Left renal cortex interstitium (tissue), 4 donors: ENCODE data around the gene TEX22. TPM values are rescaled to one million over a fixed set of nuclear protein-coding genes. Genes with fewer than 3 reads are reported as not detected.

Experiments
- DNase-seq, 4 donors: peaks; one replicate each; pipeline ENCODE4 v3.0.0-alpha.2; 2013; ENCODE audit warnings: low read depth in 4 of 4, low spot score in 2 of 4, missing footprints in 1 of 4
- polyA plus RNA-seq, 4 donors: library from polyadenylated mRNA; unstranded; fragments of 120-200 nt; gene quantifications; one replicate each; pipeline ENCODE4 v1.2.1, GENCODE V29; 2013; ENCODE audit not compliant: insufficient read length in 4 of 4

Gene TEX22
- polyA plus RNA-seq, 4 donors = 1.0 to 4.4 (median 2.4) TPM

DNA sequence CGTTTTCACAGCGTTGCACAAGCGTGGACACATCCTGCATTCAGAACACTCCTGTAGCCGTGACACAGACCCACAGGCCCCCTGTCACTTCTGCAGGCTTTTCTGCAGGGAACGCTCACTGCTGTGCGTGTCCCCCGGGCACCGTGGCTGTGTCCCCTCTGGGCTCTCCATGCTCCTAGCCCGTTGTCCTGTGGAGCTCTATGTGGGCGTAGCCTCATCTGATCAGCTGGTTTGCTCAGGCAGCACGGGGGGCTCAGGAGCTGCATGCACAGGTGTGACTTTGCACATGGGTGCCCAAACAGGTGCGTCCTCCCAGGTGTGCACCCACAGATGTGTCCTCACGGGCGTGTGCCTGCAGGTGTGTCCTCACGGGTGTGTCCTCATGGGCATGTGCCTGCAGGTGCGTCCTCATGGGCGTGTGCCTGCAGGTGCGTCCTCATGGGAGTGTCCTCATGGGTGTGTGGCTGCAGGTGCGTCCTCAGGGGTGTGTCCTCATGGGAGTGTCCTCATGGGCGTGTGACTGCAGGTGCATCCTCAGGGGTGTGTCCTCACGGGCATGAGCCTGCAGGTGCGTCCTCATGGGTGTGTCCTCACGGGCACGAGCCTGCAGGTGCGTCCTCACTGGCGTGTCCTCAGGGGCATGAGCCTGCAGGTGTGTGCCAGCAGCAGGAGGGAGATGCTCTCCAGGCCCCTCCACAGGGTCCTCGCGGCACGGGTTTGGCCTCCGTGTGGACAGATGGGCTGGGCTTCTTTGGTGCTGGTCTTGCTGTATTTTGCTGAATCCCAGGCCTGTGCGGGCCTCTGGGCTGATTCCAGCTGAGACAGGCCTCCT, 38.8 kb downstream of the TEX22 start:
- DNase-seq = no peak

DNA sequence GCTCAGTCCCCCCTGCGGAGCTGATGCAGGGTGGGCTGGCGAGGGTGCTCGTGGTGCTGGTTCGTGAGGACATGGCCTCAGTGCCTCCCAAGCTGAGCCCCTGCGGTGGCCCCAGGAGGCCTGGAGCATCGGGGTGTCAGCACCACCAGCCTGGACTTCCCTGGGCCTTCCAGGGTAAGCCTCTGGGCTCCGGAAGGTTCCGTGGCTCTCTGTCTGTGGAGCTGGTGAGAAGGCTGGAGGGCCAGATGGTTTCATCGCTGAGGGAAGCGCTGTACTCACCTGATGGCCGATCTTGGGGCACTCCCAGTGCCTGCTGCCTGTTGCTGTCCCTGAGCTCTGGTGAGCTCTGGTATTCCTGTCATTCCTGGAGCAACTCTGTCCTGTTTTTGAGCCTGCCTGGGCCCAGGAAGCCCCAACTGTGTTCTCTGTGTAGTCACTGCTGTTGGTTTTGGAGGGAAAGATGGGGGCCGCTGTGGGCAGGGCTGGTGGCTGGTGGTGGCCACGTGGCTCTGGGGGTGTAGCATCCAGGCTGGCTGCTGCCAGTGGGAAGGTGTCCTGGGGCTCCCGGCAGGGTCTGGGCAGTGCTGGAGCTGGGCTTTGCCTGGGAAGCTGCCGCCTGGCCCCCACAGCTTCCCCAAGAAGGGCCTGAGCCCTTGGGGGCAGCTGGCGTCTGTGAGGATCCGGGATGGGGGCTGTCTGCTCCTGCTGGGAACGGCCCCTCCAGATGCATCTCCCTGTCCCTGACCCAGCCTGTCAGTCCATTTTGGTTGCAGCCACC, 39.6 kb downstream of the TEX22 start:
- no peak for DNase-seq

DNA sequence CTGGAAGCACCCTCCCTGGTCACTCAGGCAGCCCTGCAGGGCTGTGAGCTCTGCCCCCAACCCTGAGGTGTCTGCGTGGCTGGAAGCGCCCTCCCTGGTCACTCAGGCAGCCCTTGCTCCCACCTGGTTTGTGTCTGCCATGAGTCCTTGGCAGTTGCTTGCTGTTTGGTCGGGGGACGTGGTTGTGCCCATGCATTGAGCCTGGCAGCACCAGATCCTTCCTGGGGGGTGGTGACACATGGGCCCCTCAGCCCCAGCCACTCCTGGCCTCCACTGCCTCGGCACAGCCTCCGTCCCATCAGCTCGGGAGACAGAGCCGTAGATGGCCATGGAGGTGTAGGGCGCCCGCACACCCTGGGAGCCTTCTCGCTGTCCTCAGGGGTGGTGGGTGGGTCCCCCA, 40.8 kb downstream of the TEX22 start:
- DNase-seq = no peak

DNA sequence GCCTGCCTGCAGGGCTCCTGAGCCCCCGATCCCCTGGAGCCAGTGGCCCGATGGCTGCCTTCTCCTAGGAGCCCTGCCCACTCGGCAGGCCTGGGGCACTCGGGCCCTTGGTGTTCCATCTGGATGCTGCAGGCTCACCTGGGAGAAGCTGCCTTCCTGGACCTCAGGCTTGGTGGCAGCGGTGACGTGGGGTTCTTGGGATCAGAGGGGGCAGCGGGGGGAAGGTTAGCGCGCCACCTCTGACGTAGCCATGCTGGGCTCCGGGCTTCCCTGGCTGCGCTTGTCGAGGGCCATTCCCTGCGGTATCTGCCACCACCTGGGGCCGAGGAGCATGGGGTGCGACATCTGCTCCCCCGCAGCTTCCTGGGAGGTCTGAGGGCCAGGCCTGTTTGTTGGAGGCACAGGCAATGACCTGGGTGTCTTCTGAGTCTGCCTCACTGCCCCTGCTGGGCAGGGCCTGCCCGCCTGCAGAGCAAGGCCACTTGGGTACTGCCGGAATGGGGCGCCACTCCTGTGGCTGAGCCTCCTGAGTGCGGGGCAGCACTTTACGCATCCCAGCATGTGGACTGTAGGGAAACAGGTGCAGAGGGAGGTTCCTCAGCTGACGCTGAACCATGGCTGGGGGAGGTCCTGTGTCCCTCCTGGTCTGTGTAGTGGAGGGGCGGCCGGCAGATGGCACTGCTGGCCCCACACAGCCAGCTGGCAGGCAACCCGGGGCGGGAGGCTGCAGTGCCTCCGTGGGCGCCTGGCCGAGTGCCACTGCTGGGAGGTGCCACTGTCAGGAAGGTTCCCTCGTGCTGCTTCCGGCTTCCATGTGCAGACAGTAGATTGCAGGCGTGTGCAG, 41.6 kb downstream of the TEX22 start:
- DNase-seq = no peak

DNA sequence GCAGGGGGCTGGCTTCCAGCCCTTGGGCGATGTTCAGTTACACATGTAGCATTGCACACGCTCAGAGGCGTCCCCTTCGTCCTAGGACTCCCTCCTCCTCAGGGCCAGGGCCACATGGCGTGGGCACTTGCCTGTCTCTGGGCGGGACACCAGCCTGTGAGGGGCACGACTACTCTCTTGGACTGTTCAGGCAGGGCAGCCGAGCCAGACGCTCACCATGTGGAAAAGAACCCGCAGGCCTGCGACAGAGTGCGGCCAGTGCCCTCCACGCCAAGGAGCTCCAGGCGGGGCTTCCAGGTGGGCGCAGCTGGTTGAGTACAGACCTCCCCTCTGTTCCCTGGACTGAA, 42.2 kb downstream of the TEX22 start:
- DNase-seq = no peak

DNA sequence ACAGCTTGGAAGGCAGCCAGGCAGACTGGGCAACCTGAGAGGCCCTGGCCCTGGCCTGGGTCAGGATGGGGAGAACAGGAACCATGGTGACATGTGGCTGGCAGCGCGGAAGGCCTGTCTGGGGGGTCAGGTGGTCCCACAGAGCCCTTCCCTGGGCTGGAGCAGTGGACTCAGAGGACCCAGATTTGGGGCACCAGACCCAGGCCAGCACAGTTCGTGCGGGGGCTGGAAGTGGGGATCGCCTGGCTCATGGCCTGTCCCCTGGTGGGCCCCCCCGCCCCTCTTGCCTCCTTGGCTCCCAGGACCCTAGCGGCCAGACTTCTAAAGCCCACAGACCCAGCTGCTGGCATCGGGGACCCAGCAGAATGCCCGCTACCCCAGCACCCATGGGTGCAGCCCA, 42.7 kb downstream of the TEX22 start:
- no peak for DNase-seq

DNA sequence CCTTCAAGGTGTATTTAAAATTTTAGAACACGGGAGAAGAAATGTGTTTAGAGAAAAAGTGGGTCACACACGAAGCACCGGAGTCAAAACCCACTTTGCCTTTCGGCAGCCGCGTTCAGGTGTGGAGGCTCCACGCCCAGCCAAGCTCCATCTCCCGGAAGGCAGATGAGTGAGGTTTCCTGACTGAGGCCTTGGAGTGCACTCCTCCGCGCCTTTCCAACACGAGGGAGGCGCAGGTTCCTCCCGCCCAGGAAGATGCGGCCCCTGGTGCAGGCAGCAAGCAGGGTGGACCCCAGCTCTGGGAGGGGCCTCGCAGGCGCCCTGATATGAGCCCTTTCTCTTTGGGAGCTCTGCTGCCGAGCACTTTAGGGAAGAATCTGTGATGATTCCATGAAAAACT, 43.8 kb downstream of the TEX22 start:
- no peak for DNase-seq

DNA sequence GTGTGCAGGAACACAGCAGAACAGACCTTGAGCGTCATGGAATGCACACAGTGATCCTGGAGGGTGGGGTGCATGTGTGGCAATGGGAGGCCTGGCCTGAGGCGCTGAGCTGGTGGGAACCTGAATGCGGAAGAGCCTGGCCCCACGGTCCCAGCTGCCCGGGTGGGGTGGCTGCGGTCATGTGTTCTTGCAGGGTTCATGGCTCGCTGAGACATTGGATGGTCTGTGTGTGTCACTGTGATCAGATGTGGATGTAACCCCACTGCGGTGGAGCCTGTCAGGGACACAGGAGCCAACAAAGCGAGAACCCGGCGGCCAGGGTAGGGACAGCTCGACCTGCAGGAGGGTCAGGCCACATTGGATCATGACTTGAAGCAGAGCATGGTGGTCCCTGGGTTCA, 44.5 kb downstream of the TEX22 start:
- DNase-seq = no peak

DNA sequence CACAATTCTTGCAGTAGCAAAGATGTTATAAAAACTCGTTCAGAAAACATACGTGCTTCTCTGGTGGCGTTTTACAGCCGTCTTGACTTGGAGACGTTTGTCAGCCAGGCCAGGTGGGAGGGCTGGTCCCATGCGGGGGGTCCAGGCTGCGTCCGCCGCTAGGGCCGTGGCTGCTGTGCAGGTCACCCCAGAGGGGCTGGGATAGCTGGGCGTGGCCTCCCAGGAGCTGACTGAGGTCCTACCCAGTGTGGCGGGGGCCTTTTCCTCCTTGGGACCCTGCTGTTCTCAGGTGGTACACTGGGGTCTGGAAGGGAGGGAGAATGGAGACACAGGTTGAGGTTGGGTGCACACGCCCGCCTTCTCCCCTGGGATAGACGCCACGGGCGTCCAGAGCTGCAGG, 46.5 kb downstream of the TEX22 start:
- DNase-seq = no peak

DNA sequence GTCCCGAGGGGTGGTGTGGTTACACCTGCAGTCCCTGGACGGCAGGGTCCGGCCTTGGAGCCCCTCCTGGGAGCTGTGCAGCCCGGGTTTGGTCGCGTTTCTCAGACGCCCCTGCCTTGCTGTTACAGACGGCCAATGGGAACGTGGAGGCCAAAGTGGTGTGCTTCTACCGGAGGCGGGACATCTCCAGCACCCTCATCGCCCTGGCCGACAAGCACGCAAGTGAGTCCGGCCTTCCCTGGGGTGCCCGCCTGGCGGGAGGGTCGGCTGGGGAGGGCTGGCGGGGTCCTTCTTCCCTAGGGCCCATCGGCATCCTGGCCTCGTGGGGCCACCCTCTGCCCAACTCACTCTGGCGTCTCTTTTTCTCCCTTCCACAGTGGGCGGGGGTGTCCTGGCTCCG, 47.0 kb downstream of the TEX22 start:
- no peak for DNase-seq

DNA sequence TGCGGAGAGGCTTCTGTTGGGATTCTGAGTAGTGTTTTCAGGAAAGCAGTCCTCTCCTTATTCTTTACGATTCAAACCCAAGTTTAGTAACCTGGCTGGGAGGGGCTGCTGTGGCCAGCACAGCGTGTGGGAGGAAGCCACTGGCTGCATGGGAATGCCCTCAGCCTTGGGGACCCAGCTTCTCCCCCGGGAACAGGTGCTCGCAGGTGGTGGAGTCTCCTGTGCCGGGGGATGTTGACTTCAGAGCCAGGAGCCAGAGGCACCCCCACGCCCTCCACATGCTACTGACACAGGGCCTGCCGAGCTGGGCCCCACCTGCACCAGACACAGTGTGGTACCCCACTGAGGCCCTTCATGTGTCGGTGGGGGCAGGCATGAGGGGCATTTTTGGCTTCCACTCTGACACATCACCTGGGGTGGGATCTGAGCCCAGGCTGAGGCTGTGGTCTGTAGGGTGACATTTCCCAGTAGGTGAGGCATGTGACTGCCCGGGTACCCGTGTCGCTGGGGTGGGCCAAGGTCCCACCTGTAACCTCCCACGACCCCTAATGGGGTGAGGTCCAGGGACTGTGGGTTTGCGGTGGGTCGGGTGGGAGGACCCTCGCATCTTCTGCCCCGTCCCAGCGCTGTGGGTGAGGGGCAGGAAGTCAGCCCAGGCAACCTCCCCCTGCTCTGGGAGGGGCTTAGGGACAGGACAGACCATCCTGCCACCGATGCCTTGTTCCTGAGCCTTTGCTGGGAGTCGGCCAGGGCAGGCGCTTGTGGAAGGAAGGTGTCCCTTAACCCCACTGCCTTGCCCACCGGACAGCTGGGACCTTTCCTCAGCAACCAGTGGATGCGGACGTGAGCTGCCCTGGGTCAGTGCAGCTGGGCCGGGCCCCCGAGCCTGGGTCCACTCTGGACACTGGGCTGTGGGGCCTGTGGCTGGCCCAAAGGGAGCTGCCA, 47.8 kb downstream of the TEX22 start:
- DNase-seq = no peak

DNA sequence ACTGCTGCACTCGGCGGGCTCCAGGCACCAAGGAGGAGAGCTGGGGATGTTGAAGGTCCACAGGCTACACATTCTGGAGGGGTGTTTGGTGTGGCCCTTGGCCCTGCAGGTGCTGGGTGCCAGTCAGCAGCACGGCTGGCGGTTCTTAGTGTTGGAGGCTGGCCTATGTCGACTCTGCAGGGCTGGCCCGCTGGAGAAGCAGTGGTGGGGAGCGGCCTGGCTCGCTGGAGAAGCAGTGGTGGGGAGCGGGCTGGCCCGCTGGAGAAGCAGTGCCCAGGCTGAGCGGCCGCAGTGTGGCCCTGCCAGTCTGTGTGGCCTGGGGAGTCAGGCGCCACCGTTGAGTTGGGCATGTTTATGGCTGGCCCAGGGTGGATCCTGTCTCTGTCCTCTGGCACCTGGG, 48.6 kb downstream of the TEX22 start:
- no peak for DNase-seq

DNA sequence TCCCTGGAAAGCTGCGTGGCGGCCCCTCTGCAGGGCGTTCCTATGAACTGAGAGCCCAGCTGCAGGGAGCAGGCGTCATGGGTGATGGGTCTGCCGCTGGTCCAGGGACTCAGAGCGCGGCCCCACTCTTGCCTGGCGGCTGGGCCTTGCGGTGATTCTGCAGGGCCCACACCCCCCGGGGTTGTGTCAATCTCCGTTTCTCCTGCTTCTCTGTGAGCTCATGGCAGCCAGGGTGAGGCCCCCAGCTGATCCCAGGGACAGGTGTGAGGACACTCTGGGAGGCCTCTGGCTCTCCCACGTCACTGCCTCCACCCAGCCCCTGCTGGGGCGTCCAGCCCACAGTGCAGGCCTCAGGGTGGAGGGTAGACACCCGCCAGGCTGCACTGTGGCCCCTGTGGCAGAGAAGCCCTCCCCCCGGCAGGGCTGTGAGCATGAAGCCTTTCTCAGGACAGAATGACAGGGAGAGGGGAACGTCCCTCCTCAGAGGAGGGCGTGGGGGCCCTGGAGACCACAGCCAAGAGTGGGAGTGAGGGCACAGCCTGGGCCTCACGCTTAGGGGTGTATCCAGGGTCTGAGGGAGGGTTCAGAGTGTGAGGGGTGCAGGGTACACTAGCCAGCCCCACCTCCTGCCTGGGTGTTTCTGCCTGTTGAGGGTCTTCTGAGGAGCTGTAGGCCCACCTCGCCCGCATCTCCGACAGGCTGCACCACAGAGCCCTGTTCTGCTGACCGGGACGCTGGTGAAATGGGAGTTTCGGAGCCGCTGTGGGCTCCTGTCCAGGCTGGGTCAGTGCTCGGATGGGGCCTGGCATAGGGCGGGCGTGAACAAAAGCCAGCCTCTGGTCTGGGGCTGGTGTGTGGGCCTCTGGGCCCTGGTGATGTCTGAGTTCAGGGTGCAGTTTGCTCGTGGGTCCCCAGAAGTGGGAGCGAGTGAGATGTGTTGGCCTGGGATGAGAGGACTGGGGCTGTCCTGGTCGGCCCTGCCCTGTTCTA, 49.6 kb downstream of the TEX22 start:
- no peak for DNase-seq

DNA sequence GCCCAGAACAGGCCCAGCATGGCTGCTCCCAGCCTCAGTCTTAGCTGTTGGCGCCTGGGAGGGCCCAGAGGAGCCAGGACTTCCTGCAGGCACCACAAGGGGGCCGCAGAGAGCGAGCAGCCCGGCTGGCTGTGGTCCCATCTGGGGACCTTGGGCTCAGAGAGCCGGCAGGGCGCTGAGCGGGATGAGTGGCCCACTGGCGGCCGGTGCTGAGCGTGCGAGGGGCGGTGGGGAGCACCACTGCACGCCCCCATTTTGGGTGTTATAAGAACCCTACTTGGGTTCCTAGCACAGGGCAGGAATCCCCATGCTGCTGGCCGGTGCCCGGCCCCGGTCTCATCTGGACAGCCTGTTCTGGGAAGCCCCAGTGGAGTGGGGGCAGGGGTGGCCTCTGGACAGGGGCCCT, 50.4 kb downstream of the TEX22 start:
- DNase-seq = no peak

DNA sequence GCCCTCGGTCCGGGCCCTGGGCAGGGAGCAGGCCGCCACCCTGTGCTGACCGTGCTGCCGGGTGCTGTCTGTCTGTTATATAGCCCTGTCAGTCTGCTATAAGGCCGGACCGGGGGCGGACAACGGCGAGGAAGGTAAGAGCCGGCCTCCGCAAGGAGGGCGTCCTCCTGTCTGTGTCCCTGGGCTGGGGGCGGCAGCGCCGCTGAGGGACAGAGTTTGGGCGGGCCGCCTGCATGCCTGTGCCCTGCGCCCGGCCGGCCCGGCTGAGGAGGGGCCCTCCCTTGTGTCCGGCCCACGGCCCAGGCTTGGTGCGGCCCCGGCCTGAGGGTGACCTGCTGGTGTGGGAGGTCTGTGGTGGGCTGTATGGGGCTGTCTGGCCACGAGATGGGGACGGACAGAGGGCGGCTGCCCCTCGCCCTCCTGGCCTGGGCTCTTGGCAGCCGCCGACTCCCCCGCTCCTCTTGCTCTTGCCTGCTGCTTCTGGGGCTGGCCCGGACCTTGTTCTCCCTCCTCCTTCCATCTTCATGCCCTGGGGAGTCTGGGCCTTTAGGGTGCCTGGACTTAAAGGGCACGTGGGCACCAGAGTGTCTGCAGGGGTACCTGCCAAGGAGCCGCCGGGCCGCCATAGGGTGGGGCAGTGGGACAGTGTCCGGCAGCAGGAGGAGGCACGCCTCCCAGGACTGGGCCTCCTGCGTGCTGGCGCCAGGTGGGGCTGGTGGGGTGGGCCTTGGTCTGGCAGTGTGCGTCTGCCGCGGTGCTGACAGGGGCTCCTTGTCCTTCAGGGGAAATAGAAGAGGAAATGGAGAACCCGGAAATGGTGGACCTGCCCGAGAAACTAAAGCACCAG, 51.2 kb downstream of the TEX22 start:
- no peak for DNase-seq

DNA sequence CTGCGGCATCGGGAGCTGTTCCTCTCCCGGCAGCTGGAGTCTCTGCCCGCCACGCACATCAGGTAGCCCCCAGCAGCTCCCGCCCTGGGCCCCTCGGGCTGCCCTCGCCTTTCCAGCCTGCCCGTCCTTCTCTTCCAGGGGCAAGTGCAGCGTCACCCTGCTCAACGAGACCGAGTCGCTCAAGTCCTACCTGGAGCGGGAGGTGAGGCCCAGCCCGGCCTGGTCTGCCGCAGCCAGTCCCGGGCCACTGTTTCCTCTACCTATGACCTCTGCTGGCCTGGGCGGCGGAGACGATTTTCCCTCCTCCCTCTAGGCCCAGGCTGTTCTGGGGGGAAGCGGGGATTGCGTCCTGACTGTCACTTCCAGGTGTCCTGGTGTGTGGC, 51.8 kb downstream of the TEX22 start:
- DNase-seq = no peak

DNA sequence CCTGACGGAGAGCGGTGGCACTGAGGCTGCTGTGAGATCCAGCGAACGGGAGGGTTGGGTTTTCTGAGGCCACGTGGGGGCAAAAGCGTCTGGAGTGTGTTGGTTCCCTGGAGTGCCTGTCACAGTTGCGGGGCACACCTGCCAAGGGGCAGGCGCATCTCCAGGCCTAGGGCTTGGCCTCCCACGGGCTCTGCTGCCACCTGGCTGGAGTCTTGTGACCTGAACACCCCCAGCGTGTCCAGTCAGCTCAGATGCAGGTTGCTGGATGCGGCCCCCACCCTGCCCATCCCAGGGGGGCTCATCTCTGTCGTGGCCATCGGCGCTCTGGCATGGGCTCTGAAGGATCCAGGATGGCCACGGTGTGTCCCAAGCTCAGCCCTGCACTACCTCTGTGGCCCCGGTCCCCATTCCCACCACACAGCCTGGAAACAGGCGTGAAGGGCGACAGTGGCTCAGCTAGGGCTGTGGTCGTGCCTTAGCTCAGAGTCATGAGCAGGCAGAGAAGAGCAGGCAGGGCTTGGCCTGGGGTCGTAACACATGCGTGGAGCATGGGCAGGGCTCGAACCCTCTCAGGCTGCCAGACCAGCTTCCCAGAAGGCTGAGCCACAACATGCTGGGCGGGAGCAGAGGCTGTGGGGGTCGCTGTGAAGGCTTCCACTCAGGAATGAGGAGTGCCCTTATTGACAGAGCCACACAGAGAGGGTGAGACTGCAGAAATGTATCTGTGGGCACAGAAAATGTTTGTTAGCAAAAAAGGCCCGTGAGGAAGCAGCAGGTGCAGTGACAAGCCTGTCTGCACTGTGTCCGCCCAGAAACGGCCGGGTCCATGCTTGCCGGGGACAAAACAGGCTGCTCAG, 52.8 kb downstream of the TEX22 start:
- no peak for DNase-seq
